B cell (primary cell): ENCODE measurements around the gene HAUS3. TPM values are rescaled to one million over a fixed set of nuclear protein-coding genes. Genes with fewer than 3 reads are reported as not detected.

Experiments
- ATAC-seq: fragments of 200-7000 bp; cut with Tn5 transposase; one replicate; pipeline ENCODE4 v1.10.0; 2021; ENCODE audit warnings: low read depth, mild to moderate bottlenecking, moderate number of reproducible peaks, moderate library complexity
- CTCF ChIA-PET: fragments of 350-600 bp; sonication (Branson Sonifier 250); formaldehyde crosslinking; loops from one replicate; lab custom pipeline; 2021; ENCODE audit warnings: antibody characterized with exemption, inconsistent platforms; lab: Charles Lee
- POLR2A ChIA-PET: fragments of 350-600 bp; sonication (Branson Sonifier 250); formaldehyde crosslinking; loops from one replicate; lab custom pipeline; 2021; ENCODE audit warnings: antibody characterized with exemption; lab: Charles Lee
- DNase-seq: peaks from one replicate; pipeline ENCODE4 v3.0.0; 2013
- H2AFZ ChIP-seq: 2 replicates; pipeline ENCODE4 v1.6.1; 2012; ENCODE audit warnings: mild to moderate bottlenecking, low read depth, low read length; ENCODE audit not compliant: insufficient read depth, poor library complexity, severe bottlenecking
- H3K27ac ChIP-seq, 2 donors: 1 replicate in 1 of 2; 2 replicates in 1 of 2; pipeline ENCODE4 v1.5.1; 2012 to 2013; ENCODE audit warnings: low read length in 2 of 2, mild to moderate bottlenecking in 2 of 2, moderate library complexity in 1 of 2
- H3K27me3 ChIP-seq, 4 experiments: fragments of 200-600 bp in 1 of 4; sonication (generic) in 1 of 4; replicated peaks in 1 of 4; 1 replicate in 2 of 4; 2 replicates in 2 of 4; pipeline versions ENCODE4 v1.6.1 to v1.7.0; 2013 to 2016; ENCODE audit warnings: low read length in 3 of 4, mild to moderate bottlenecking in 2 of 4, mixed read lengths in 1 of 4, moderate library complexity in 1 of 4; ENCODE audit not compliant: insufficient read depth in 4 of 4, control insufficient read depth in 3 of 4; ENCODE audit errors: control extremely low read depth in 1 of 4
- H3K36me3 ChIP-seq, 2 experiments: replicated peaks in 1 of 2; 1 replicate in 1 of 2; 2 replicates in 1 of 2; pipeline versions ENCODE4 v1.6.1 to v1.7.1; 2013; ENCODE audit warnings: low read length in 1 of 2; ENCODE audit not compliant: insufficient read depth in 2 of 2, control insufficient read depth in 1 of 2; ENCODE audit errors: control extremely low read depth in 1 of 2, extremely low read depth in 1 of 2
- H3K4me1 ChIP-seq, 2 donors: fragments of 200-600 bp in 1 of 2; sonication (generic) in 1 of 2; 1 replicate in 1 of 2; 2 replicates in 1 of 2; pipeline versions ENCODE4 v1.5.1 to v1.6.1; 2013 to 2017; ENCODE audit warnings: low read length in 2 of 2; ENCODE audit not compliant: control insufficient read depth in 2 of 2, insufficient read depth in 2 of 2
- H3K4me2 ChIP-seq: replicated peaks from 2 replicates; pipeline ENCODE3; 2012; ENCODE audit warnings: mild to moderate bottlenecking, low read depth, low read length; ENCODE audit not compliant: poor library complexity, severe bottlenecking
- H3K4me3 ChIP-seq, 5 experiments: fragments of 200-600 bp in 1 of 5; sonication (generic) in 1 of 5; 1 replicate in 3 of 5; 2 replicates in 2 of 5; pipeline versions ENCODE4 v1.5.1 to v1.7.0; 2011 to 2016; ENCODE audit warnings: low read length in 4 of 5, mild to moderate bottlenecking in 4 of 5, low read depth in 2 of 5, control low read depth in 1 of 5, moderate library complexity in 1 of 5; ENCODE audit not compliant: insufficient read depth in 1 of 5; ENCODE audit errors: control extremely low read depth in 1 of 5, extremely low read depth in 1 of 5
- H3K79me2 ChIP-seq: fragments of 200-600 bp; sonication (generic); one replicate; pipeline ENCODE4 v1.6.0; 2016; ENCODE audit warnings: low read length; ENCODE audit not compliant: control insufficient read depth, insufficient read depth
- H3K9ac ChIP-seq: fragments of 200-600 bp; sonication (generic); 2 replicates; pipeline ENCODE4 v1.6.1; 2017; ENCODE audit warnings: mild to moderate bottlenecking, low read length, moderate library complexity
- H3K9me3 ChIP-seq, 3 donors: one replicate each; pipeline versions ENCODE4 v1.6.1 to v1.7.1; 2013; ENCODE audit warnings: low read length in 2 of 3; ENCODE audit not compliant: control insufficient read depth in 2 of 3, insufficient read depth in 1 of 3; ENCODE audit errors: control extremely low read depth in 1 of 3
- H4K20me1 ChIP-seq: 2 replicates; pipeline ENCODE4 v1.6.0; 2012; ENCODE audit warnings: mild to moderate bottlenecking, low read length; ENCODE audit not compliant: insufficient read depth, control insufficient read depth, poor library complexity, severe bottlenecking
- H3K27ac Mint-ChIP-seq: one replicate; pipeline ENCODE4 v1.8.0; 2021; ENCODE audit warnings: mixed read lengths
- H3K27me3 Mint-ChIP-seq: one replicate; pipeline ENCODE4 v1.8.0; 2021; ENCODE audit warnings: mixed read lengths
- H3K4me1 Mint-ChIP-seq: one replicate; pipeline ENCODE4 v1.8.0; 2021; ENCODE audit warnings: mixed read lengths
- H3K4me3 Mint-ChIP-seq: one replicate; pipeline ENCODE4 v1.8.0; 2021; ENCODE audit warnings: mixed read lengths
- H3K9me3 Mint-ChIP-seq: one replicate; pipeline ENCODE4 v1.8.0; 2022; ENCODE audit warnings: mixed read lengths; ENCODE audit not compliant: insufficient read depth
- EZH2 ChIP-seq: IDR thresholded peaks from 2 replicates; pipeline ENCODE4 v1.6.1; 2012; ENCODE audit warnings: borderline replicate concordance, low read depth, mild to moderate bottlenecking, moderate library complexity, low read length; ENCODE audit not compliant: insufficient read depth, poor library complexity, severe bottlenecking
- WGBS: methylation state at CpG from one replicate; pipeline ENCODE4 v1.1.5; 2013; ENCODE audit warnings: missing lambda C conversion rate; ENCODE audit not compliant: insufficient coverage; 5-methylcytosine and 5-hydroxymethylcytosine counted together
- intact Hi-C: fragments of 100-400 bp; cut with micrococcal nuclease; formaldehyde crosslinking; loops from one replicate; pipeline ENCODE4 v1.10.0; 2022
- polyA plus RNA-seq: library from polyadenylated mRNA; depleted of rRNA; stranded (reverse); fragments of >200 nt; gene quantifications from 2 replicates; pipeline ENCODE4 v1.2.3, GENCODE V29; 2012
- total RNA-seq, 2 donors: library from RNA; stranded (reverse); fragments of 120-200 nt in 1 of 2; gene quantifications; 1 replicate in 1 of 2; 2 replicates in 1 of 2; pipeline versions ENCODE4 v1.2.3 to v1.2.4, GENCODE V29; 2013 to 2022
- TF ChIP-seq, protein P1 (sequence below): fragments of 200-600 bp; IDR thresholded peaks from one replicate; pipeline ENCODE4 v1.8.0; 2022; ENCODE audit warnings: antibody characterized with exemption, mild to moderate bottlenecking

The HAUS3 gene
- total and polyA plus RNA-seq, 2 donors (not counting 1 experiment from before 2014, with no cell fraction given): 8.2 to 26.5 TPM

GRCh38 chr4:2290488-2290887 lies 48.6 kb upstream of the HAUS3 start:
- Histone ChIP-seq H3K79me2 (no peaks in the 10 kb centered on the region), H2AFZ (peak overlapping the region; percentile 74), H3K4me2 (peak overlapping the region; percentile 72), H3K27me3 (peaks cover 0 to 8% (median 3%) of the 10 kb centered on the region in 4 experiments), H3K9me3 (peaks cover 0 to 14% (median 0%) of the 10 kb centered on the region in 3 donors), H3K36me3 (no peaks in the 10 kb centered on the region), H4K20me1 (no peaks in the 10 kb centered on the region), H3K4me1 (peaks cover 18 to 20% of the 10 kb centered on the region in 2 donors), H3K27ac (peak overlapping the region; percentile 4 to 49), H3K4me3 (peak overlapping the region in 3 of 5 experiments; percentile 33 to 34 (median 34)), H3K9ac (peak overlapping the region; percentile 17)
- TF ChIP-seq, protein P1, sequence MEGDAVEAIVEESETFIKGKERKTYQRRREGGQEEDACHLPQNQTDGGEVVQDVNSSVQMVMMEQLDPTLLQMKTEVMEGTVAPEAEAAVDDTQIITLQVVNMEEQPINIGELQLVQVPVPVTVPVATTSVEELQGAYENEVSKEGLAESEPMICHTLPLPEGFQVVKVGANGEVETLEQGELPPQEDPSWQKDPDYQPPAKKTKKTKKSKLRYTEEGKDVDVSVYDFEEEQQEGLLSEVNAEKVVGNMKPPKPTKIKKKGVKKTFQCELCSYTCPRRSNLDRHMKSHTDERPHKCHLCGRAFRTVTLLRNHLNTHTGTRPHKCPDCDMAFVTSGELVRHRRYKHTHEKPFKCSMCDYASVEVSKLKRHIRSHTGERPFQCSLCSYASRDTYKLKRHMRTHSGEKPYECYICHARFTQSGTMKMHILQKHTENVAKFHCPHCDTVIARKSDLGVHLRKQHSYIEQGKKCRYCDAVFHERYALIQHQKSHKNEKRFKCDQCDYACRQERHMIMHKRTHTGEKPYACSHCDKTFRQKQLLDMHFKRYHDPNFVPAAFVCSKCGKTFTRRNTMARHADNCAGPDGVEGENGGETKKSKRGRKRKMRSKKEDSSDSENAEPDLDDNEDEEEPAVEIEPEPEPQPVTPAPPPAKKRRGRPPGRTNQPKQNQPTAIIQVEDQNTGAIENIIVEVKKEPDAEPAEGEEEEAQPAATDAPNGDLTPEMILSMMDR: no peak
- no peak for TF ChIP-seq EZH2
- ATAC-seq: peak; percentile 64
- POLR2A ChIA-PET: interaction anchor here (0.8 to 2.3 kb wide), 7 partner anchors 9 to 129 kb away, joined by 3 to 18 read pairs (median 5); partner anchors contain the start of genes CFAP99, HAUS3, MXD4 and POLN
- CTCF ChIA-PET: interaction anchor here (0.9 to 2.0 kb wide), 3 partner anchors 9 to 65 kb away, joined by 3 to 6 read pairs (median 4); no protein-coding TSS in a partner anchor
- H3K4me1 Mint-ChIP-seq: peaks cover 21% of the 10 kb centered on the region
- no peaks in the 10 kb centered on the region for H3K9me3 Mint-ChIP-seq
- DNase-seq: no peak
- intact Hi-C loops: loop anchor here (1.0 to 2.0 kb wide), 2 partner anchors 8 to 48 kb away; partner anchors contain the start of genes HAUS3 and POLN
- H3K4me3 Mint-ChIP-seq: peak overlapping the region; percentile 77
- 36% methylated on average over 9 of the region's 9 CpGs for WGBS
- H3K27ac Mint-ChIP-seq: peak overlapping the region; percentile 81
- no peaks in the 10 kb centered on the region for H3K27me3 Mint-ChIP-seq

- CTCF ChIA-PET: interaction anchor here (2.0 kb wide), 1 partner anchor 65 kb away, joined by 6 read pairs; no protein-coding TSS in a partner anchor
- WGBS: 73% methylated on average over 11 of the region's 11 CpGs
- H3K4me2 ChIP-seq: peak overlapping the region; percentile 72
Measured at GRCh38 chr4:2289955-2290333, 48.0 kb upstream of the HAUS3 start.

More at GRCh38 chr4:2289955-2290333, 48.0 kb upstream of the HAUS3 start:
- H4K20me1 ChIP-seq: no peaks in the 10 kb centered on the region
- POLR2A ChIA-PET: interaction anchor here (0.8 to 2.3 kb wide), 6 partner anchors 8 to 129 kb away, joined by 3 to 18 read pairs (median 5); partner anchors contain the start of genes CFAP99, HAUS3, MXD4 and POLN
- DNase-seq (no peak), ATAC-seq (peak; percentile 41)
- intact Hi-C loops: loop anchor here (1.0 to 2.0 kb wide), 2 partner anchors 8 to 47 kb away; partner anchors contain the start of genes HAUS3 and POLN
- no peak overlapping the region for H3K9ac ChIP-seq
- Mint-ChIP-seq H3K27ac (peak overlapping the region; percentile 50), H3K4me1 (peaks cover 21% of the 10 kb centered on the region), H3K9me3 (no peaks in the 10 kb centered on the region), H3K4me3 (peak overlapping the region; percentile 56), H3K27me3 (no peaks in the 10 kb centered on the region)
- H3K9me3 ChIP-seq: peaks cover 0 to 14% (median 0%) of the 10 kb centered on the region in 3 donors
- H3K27me3 ChIP-seq: peaks cover 0 to 8% (median 3%) of the 10 kb centered on the region in 4 experiments
- H3K4me1 ChIP-seq: peaks cover 18 to 20% of the 10 kb centered on the region in 2 donors
- TF ChIP-seq, protein P1: no peak
- TF ChIP-seq EZH2: no peak
- no peak overlapping the region for H3K27ac ChIP-seq
- no peaks in the 10 kb centered on the region for H3K79me2 ChIP-seq
- no peak overlapping the region for H3K4me3 ChIP-seq
- no peak overlapping the region for H2AFZ ChIP-seq
- H3K36me3 ChIP-seq: no peaks in the 10 kb centered on the region
